HepG2 (cell line): ENCODE measurements around the gene PIEZO2. TPM values are rescaled to one million over a fixed set of nuclear protein-coding genes. Genes with fewer than 3 reads are reported as not detected.

Experiments
- AKAP8 ChIP-seq: sonication (generic); formaldehyde crosslinking; IDR thresholded peaks from 2 replicates; pipeline ENCODE4 v1.5.1; 2020; ENCODE audit warnings: mild to moderate bottlenecking, missing genetic modification reagents
- HNRNPH1 ChIP-seq: fragments of 200-400 bp; formaldehyde crosslinking; optimal IDR thresholded peaks from 2 replicates; pipeline ENCODE3; 2017; ENCODE audit warnings: mild to moderate bottlenecking, low read depth, low read length
- KDM5A ChIP-seq: fragments of 200-600 bp; sonication (generic); IDR thresholded peaks from 2 replicates; pipeline ENCODE4 v1.7.0; 2018; ENCODE audit warnings: antibody characterized with exemption, mild to moderate bottlenecking, low read length, borderline replicate concordance
- MTF2 ChIP-seq: sonication (generic); formaldehyde crosslinking; IDR thresholded peaks from 2 replicates; pipeline ENCODE4 v1.5.0; 2020; ENCODE audit warnings: missing genetic modification reagents, borderline replicate concordance
- NCOR1 ChIP-seq: fragments of 200-600 bp; sonication (generic); IDR thresholded peaks from 2 replicates; pipeline ENCODE4 v1.7.0; 2017; ENCODE audit warnings: antibody characterized with exemption, low read length, borderline replicate concordance
- NFIB ChIP-seq: sonication (generic); formaldehyde crosslinking; IDR thresholded peaks from 2 replicates; pipeline ENCODE4 v1.9.0; 2021; ENCODE audit warnings: missing genetic modification reagents, mild to moderate bottlenecking, borderline replicate concordance
- SAP130 ChIP-seq: IDR thresholded peaks from 2 replicates; pipeline ENCODE4 v1.6.1; 2016; ENCODE audit warnings: low read depth
- SIX4 ChIP-seq: sonication (generic); formaldehyde crosslinking; IDR thresholded peaks from 2 replicates; pipeline ENCODE4 v1.4.0; 2020; ENCODE audit warnings: missing genetic modification reagents
- SUZ12 ChIP-seq: fragments of 150-350 bp; IDR thresholded peaks from 2 replicates; pipeline ENCODE4 v1.6.1; 2014; ENCODE audit warnings: low read depth, low read length
- ZNF225 ChIP-seq: sonication (generic); formaldehyde crosslinking; IDR thresholded peaks from 2 replicates; pipeline ENCODE4 v1.4.0; 2020; ENCODE audit warnings: mild to moderate bottlenecking, missing genetic modification reagents
- ZNF629 ChIP-seq: sonication (generic); formaldehyde crosslinking; conservative IDR thresholded peaks from 2 replicates; pipeline ENCODE4 v1.5.0; 2020; ENCODE audit warnings: missing genetic modification reagents
- polyA plus RNA-seq, 8 experiments: library from polyadenylated mRNA; depleted of rRNA in 3 of 8; stranded (reverse) in 7 of 8; unstranded in 1 of 8; fragments of >200 nt; fragmentation: Illumina TruSeq in 4 of 8; extraction: Trizol in 4 of 8; gene quantifications; 2 replicates each; pipeline versions ENCODE4 v1.2.1 to v1.2.3, GENCODE V29; 2011 to 2016; ENCODE audit warnings: low read depth in 4 of 8, missing spikeins in 1 of 8, mixed read lengths in 1 of 8; ENCODE audit not compliant: insufficient read depth in 1 of 8
- total RNA-seq, 5 experiments: library from RNA; depleted of rRNA; stranded (reverse); fragments of >200 nt; fragmentation: Illumina TruSeq; extraction: Trizol; gene quantifications; 2 replicates each; pipeline ENCODE4 v1.2.3, GENCODE V29; 2016; ENCODE audit warnings: low read depth in 1 of 5
- TF ChIP-seq, protein P1 (sequence below): sonication (generic); formaldehyde crosslinking; IDR thresholded peaks from 2 replicates; pipeline ENCODE4 v1.8.0; 2023; ENCODE audit warnings: mild to moderate bottlenecking, missing genetic modification reagents
- TF ChIP-seq, protein P2 (sequence below): sonication (generic); formaldehyde crosslinking; IDR thresholded peaks from 2 replicates; pipeline ENCODE4 v1.5.1; 2020; ENCODE audit warnings: mild to moderate bottlenecking, moderate library complexity, missing genetic modification reagents
- TF ChIP-seq, protein P3 (sequence below): sonication (generic); formaldehyde crosslinking; IDR thresholded peaks from 2 replicates; pipeline ENCODE4 v1.5.0; 2020; ENCODE audit warnings: missing genetic modification reagents
- TF ChIP-seq, protein P4 (sequence below), 2 experiments: fragments of 450-650 bp in 1 of 2; sonication (generic) in 1 of 2; formaldehyde crosslinking in 1 of 2; IDR thresholded peaks; 2 replicates each; pipeline versions ENCODE4 v1.6.1 to v1.8.0; 2016 to 2022; ENCODE audit warnings: antibody characterized with exemption in 1 of 2, mild to moderate bottlenecking in 1 of 2, missing genetic modification reagents in 1 of 2
- TF ChIP-seq, protein P5 (sequence below): sonication (generic); formaldehyde crosslinking; IDR thresholded peaks from 2 replicates; pipeline ENCODE4 v1.4.0; 2020; ENCODE audit warnings: missing genetic modification reagents

Gene PIEZO2
- total and polyA plus RNA-seq, 2 of the 13 experiments (the other 11 are each of a cell fraction or from before 2014, with no cell fraction given) = 15.2 to 27.2 TPM

DNA sequence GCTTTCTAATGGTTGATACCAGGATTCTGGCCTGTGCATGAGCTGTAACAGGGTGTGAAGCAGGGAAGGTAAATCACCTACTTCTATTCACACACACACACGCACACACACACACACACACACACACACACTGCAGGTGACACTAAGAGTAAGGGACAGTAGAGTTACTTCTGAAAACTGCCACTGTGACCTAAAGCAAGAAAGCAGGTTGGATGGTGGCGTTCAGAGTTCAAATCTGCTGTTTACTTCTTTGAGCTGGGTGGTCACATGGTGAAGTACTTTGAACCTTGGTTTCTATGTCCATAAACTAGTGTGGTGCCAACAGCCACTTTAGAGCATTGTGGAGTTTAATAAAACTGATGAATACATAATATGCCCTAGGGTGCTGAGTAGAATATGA is 248.0 kb downstream of the PIEZO2 start (continued):
- TF ChIP-seq NCOR1 (no peak; the same call in 1 of the 2 replicates), NFIB (CRISPR knock-in tag) (no peak), KDM5A (no peak), AKAP8 (CRISPR knock-in tag) (no peak), ZNF629 (CRISPR knock-in tag) (no peak), HNRNPH1 (no peak), ZNF225 (no peak), MTF2 (CRISPR knock-in tag) (no peak), SAP130 (peak; percentile 59; the same call in 1 of the 2 replicates), SUZ12 (no peak), SIX4 (no peak)
- TF ChIP-seq, protein P1, sequence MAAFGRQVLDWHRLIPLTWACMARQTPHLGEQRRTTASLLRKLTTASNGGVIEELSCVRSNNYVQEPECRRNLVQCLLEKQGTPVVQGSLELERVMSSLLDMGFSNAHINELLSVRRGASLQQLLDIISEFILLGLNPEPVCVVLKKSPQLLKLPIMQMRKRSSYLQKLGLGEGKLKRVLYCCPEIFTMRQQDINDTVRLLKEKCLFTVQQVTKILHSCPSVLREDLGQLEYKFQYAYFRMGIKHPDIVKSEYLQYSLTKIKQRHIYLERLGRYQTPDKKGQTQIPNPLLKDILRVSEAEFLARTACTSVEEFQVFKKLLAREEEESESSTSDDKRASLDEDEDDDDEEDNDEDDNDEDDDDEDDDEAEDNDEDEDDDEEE = no peak
- TF ChIP-seq, protein P2, sequence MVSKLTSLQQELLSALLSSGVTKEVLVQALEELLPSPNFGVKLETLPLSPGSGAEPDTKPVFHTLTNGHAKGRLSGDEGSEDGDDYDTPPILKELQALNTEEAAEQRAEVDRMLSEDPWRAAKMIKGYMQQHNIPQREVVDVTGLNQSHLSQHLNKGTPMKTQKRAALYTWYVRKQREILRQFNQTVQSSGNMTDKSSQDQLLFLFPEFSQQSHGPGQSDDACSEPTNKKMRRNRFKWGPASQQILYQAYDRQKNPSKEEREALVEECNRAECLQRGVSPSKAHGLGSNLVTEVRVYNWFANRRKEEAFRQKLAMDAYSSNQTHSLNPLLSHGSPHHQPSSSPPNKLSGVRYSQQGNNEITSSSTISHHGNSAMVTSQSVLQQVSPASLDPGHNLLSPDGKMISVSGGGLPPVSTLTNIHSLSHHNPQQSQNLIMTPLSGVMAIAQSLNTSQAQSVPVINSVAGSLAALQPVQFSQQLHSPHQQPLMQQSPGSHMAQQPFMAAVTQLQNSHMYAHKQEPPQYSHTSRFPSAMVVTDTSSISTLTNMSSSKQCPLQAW (CRISPR knock-in tag) = no peak
- TF ChIP-seq, protein P3, sequence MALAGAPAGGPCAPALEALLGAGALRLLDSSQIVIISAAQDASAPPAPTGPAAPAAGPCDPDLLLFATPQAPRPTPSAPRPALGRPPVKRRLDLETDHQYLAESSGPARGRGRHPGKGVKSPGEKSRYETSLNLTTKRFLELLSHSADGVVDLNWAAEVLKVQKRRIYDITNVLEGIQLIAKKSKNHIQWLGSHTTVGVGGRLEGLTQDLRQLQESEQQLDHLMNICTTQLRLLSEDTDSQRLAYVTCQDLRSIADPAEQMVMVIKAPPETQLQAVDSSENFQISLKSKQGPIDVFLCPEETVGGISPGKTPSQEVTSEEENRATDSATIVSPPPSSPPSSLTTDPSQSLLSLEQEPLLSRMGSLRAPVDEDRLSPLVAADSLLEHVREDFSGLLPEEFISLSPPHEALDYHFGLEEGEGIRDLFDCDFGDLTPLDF = no peak
- TF ChIP-seq, protein P4, sequence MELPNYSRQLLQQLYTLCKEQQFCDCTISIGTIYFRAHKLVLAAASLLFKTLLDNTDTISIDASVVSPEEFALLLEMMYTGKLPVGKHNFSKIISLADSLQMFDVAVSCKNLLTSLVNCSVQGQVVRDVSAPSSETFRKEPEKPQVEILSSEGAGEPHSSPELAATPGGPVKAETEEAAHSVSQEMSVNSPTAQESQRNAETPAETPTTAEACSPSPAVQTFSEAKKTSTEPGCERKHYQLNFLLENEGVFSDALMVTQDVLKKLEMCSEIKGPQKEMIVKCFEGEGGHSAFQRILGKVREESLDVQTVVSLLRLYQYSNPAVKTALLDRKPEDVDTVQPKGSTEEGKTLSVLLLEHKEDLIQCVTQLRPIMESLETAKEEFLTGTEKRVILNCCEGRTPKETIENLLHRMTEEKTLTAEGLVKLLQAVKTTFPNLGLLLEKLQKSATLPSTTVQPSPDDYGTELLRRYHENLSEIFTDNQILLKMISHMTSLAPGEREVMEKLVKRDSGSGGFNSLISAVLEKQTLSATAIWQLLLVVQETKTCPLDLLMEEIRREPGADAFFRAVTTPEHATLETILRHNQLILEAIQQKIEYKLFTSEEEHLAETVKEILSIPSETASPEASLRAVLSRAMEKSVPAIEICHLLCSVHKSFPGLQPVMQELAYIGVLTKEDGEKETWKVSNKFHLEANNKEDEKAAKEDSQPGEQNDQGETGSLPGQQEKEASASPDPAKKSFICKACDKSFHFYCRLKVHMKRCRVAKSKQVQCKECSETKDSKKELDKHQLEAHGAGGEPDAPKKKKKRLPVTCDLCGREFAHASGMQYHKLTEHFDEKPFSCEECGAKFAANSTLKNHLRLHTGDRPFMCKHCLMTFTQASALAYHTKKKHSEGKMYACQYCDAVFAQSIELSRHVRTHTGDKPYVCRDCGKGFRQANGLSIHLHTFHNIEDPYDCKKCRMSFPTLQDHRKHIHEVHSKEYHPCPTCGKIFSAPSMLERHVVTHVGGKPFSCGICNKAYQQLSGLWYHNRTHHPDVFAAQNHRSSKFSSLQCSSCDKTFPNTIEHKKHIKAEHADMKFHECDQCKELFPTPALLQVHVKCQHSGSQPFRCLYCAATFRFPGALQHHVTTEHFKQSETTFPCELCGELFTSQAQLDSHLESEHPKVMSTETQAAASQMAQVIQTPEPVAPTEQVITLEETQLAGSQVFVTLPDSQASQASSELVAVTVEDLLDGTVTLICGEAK (IDR thresholded peaks at IDR 0.05) = no peak
- TF ChIP-seq, protein P4 (CRISPR knock-in tag; IDR thresholded peaks at IDR 0.05) = no peak; the same call in 1 of the 2 replicates
- TF ChIP-seq, protein P5, sequence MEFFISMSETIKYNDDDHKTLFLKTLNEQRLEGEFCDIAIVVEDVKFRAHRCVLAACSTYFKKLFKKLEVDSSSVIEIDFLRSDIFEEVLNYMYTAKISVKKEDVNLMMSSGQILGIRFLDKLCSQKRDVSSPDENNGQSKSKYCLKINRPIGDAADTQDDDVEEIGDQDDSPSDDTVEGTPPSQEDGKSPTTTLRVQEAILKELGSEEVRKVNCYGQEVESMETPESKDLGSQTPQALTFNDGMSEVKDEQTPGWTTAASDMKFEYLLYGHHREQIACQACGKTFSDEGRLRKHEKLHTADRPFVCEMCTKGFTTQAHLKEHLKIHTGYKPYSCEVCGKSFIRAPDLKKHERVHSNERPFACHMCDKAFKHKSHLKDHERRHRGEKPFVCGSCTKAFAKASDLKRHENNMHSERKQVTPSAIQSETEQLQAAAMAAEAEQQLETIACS (CRISPR knock-in tag) = no peak
